ENCODE data around the gene R3HDM4.

The R3HDM4 gene

GRCh38 chr19:918481-919198 is 5.6 kb upstream of the R3HDM4 start:
- no peak for TF ChIP-seq GATA3 (IDR thresholded peaks at IDR 0.05; ENCODE audit: low read depth, low read length)
- TF ChIP-seq GATA2 (IDR thresholded peaks at IDR 0.05; ENCODE audit: low read depth, low read length) = no peak

GRCh38 chr19:918152-918437 is 5.1 kb upstream of the R3HDM4 start:
- TF ChIP-seq GATA2 (IDR thresholded peaks at IDR 0.05; ENCODE audit: low read depth, low read length) = no peak

- TF ChIP-seq GATA2 (IDR thresholded peaks at IDR 0.05; ENCODE audit: low read depth, low read length) = no peak
- TF ChIP-seq GATA3 (IDR thresholded peaks at IDR 0.05; ENCODE audit: low read depth, low read length) = no peak
Measured at GRCh38 chr19:917323-918151, 4.5 kb upstream of the R3HDM4 start, which contains the start of gene KISS1R. TSS of gene KISS1R (plus strand) at chr19:917333. CDS start at chr19:917503, 170 bp downstream.

GRCh38 chr19:916645-917322 is 3.8 kb upstream of the R3HDM4 start:
- TF ChIP-seq GATA3 (IDR thresholded peaks at IDR 0.05; ENCODE audit: low read depth, low read length) (no peak), GATA2 (IDR thresholded peaks at IDR 0.05; ENCODE audit: low read depth, low read length) (no peak)

GRCh38 chr19:912181-913079 is 589 bp downstream of the R3HDM4 start:
- TF ChIP-seq GATA3 (IDR thresholded peaks at IDR 0.05; ENCODE audit: low read depth, low read length) (no peak), GATA2 (IDR thresholded peaks at IDR 0.05; ENCODE audit: low read depth, low read length) (no peak)

GRCh38 chr19:911197-912033 is 1.6 kb downstream of the R3HDM4 start:
- TF ChIP-seq GATA3 (IDR thresholded peaks at IDR 0.05; ENCODE audit: low read depth, low read length) = no peak
- no peak for TF ChIP-seq GATA2 (IDR thresholded peaks at IDR 0.05; ENCODE audit: low read depth, low read length)

- TF ChIP-seq GATA2 (IDR thresholded peaks at IDR 0.05; ENCODE audit: low read depth, low read length) (no peak), GATA3 (IDR thresholded peaks at IDR 0.05; ENCODE audit: low read depth, low read length) (no peak)
Measured at GRCh38 chr19:907183-907853, 5.7 kb downstream of the R3HDM4 start.

GRCh38 chr19:906480-906879 is 6.5 kb downstream of the R3HDM4 start:
- TF ChIP-seq GATA2 (IDR thresholded peaks at IDR 0.05; ENCODE audit: low read depth, low read length) (no peak), GATA3 (IDR thresholded peaks at IDR 0.05; ENCODE audit: low read depth, low read length) (no peak)

GRCh38 chr19:904545-904944 is 8.5 kb downstream of the R3HDM4 start:
- TF ChIP-seq GATA2 (IDR thresholded peaks at IDR 0.05; ENCODE audit: low read depth, low read length) = no peak
- TF ChIP-seq GATA3 (IDR thresholded peaks at IDR 0.05; ENCODE audit: low read depth, low read length) = no peak

GRCh38 chr19:903266-903797 is 9.7 kb downstream of the R3HDM4 start:
- TF ChIP-seq GATA3 (IDR thresholded peaks at IDR 0.05; ENCODE audit: low read depth, low read length) = no peak
- TF ChIP-seq GATA2 (IDR thresholded peaks at IDR 0.05; ENCODE audit: low read depth, low read length) = no peak

GRCh38 chr19:902446-903226 is 10.4 kb downstream of the R3HDM4 start:
- TF ChIP-seq GATA2 (IDR thresholded peaks at IDR 0.05; ENCODE audit: low read depth, low read length) (no peak), GATA3 (IDR thresholded peaks at IDR 0.05; ENCODE audit: low read depth, low read length) (no peak)

GRCh38 chr19:902093-902370 is 11.0 kb downstream of the R3HDM4 start:
- TF ChIP-seq GATA3 (IDR thresholded peaks at IDR 0.05; ENCODE audit: low read depth, low read length) = no peak
- no peak for TF ChIP-seq GATA2 (IDR thresholded peaks at IDR 0.05; ENCODE audit: low read depth, low read length)

All from SH-SY5Y (cell line).